Activated CD8-positive, alpha-beta memory T cell treated with anti-CD3 and anti-CD28 coated beads for 36 hours (primary cell): ENCODE measurements around the gene PPP1R9A. TPM values are rescaled to one million over a fixed set of nuclear protein-coding genes. Genes with fewer than 3 reads are reported as not detected.

Experiments used
- CTCF ChIA-PET: fragments of 350-600 bp; sonication (Branson Sonifier 250); formaldehyde crosslinking; loops from one replicate; lab custom pipeline; 2021; ENCODE audit warnings: antibody characterized with exemption; lab: Charles Lee
- POLR2A ChIA-PET: fragments of 350-600 bp; sonication (Branson Sonifier 250); formaldehyde crosslinking; loops from one replicate; lab custom pipeline; 2021; ENCODE audit warnings: antibody characterized with exemption; lab: Charles Lee
- total RNA-seq, 2 experiments: library from RNA; stranded (reverse); gene quantifications; one replicate each; pipeline ENCODE4 v1.2.3, GENCODE V29; 2021

The PPP1R9A gene
- total RNA-seq, 2 experiments from 2014 or later, result 0.08 to 0.15 TPM

- CTCF ChIA-PET, result no interaction called here
These were observed 232.5 kb downstream of the PPP1R9A start for GRCh38 chr7:95139922-95140321.

GRCh38 chr7:95141755-95142154 lies 234.4 kb downstream of the PPP1R9A start:
- ChIA-PET POLR2A (no interaction called here), CTCF (no interaction called here)

More at GRCh38 chr7:95139922-95140321, 232.5 kb downstream of the PPP1R9A start:
- POLR2A ChIA-PET, result no interaction called here

GRCh38 chr7:95144256-95144655 lies 236.9 kb downstream of the PPP1R9A start:
- CTCF ChIA-PET, result no interaction called here
- POLR2A ChIA-PET, result no interaction called here

GRCh38 chr7:95155965-95156364 lies 248.6 kb downstream of the PPP1R9A start:
- CTCF ChIA-PET, result no interaction called here
- POLR2A ChIA-PET, result no interaction called here

GRCh38 chr7:95157381-95157780 lies 250.0 kb downstream of the PPP1R9A start:
- ChIA-PET POLR2A (no interaction called here), CTCF (interaction anchor here (0.6 kb wide), 1 partner anchor 20 kb away, joined by 4 read pairs; no protein-coding TSS in a partner anchor)

- POLR2A ChIA-PET, result no interaction called here
- CTCF ChIA-PET, result no interaction called here
These were observed 262.3 kb downstream of the PPP1R9A start for GRCh38 chr7:95169678-95170077.

- ChIA-PET CTCF (no interaction called here), POLR2A (no interaction called here)
These were observed 265.0 kb downstream of the PPP1R9A start for GRCh38 chr7:95172420-95172819.

- ChIA-PET CTCF (no interaction called here), POLR2A (no interaction called here)
These were observed 283.1 kb downstream of the PPP1R9A start for GRCh38 chr7:95190515-95190914.

- ChIA-PET CTCF (no interaction called here), POLR2A (no interaction called here)
These were observed 284.4 kb downstream of the PPP1R9A start for GRCh38 chr7:95191795-95192194.

GRCh38 chr7:95198863-95199262 lies 291.5 kb downstream of the PPP1R9A start:
- CTCF ChIA-PET, result no interaction called here
- POLR2A ChIA-PET, result no interaction called here

- ChIA-PET POLR2A (no interaction called here), CTCF (interaction anchor here (0.6 kb wide), 1 partner anchor 313 kb away, joined by 3 read pairs; no protein-coding TSS in a partner anchor)
These were observed 292.6 kb downstream of the PPP1R9A start for GRCh38 chr7:95199779-95200558.

- POLR2A ChIA-PET, result no interaction called here
These were observed 293.3 kb downstream of the PPP1R9A start for GRCh38 chr7:95200741-95201140.

GRCh38 chr7:95201727-95202126 lies 294.3 kb downstream of the PPP1R9A start:
- CTCF ChIA-PET, result no interaction called here
- POLR2A ChIA-PET, result no interaction called here

More at GRCh38 chr7:95200741-95201140, 293.3 kb downstream of the PPP1R9A start:
- CTCF ChIA-PET, result no interaction called here

GRCh38 chr7:95204618-95205017 lies 297.2 kb downstream of the PPP1R9A start:
- CTCF ChIA-PET, result no interaction called here
- POLR2A ChIA-PET, result no interaction called here

- POLR2A ChIA-PET, result no interaction called here
- CTCF ChIA-PET, result no interaction called here
These were observed 298.4 kb downstream of the PPP1R9A start for GRCh38 chr7:95205665-95206225.

- ChIA-PET CTCF (no interaction called here), POLR2A (no interaction called here)
These were observed 301.9 kb downstream of the PPP1R9A start for GRCh38 chr7:95209276-95209675.

- ChIA-PET CTCF (no interaction called here), POLR2A (no interaction called here)
These were observed 302.4 kb downstream of the PPP1R9A start for GRCh38 chr7:95209788-95210187.

GRCh38 chr7:95213148-95213547 lies 305.8 kb downstream of the PPP1R9A start:
- ChIA-PET POLR2A (no interaction called here), CTCF (interaction anchor here (0.6 kb wide), 1 partner anchor 1665 kb away, joined by 3 read pairs; no protein-coding TSS in a partner anchor)

GRCh38 chr7:95213809-95214492 lies 306.6 kb downstream of the PPP1R9A start:
- CTCF ChIA-PET, result no interaction called here
- POLR2A ChIA-PET, result no interaction called here

GRCh38 chr7:95219721-95220120 lies 312.3 kb downstream of the PPP1R9A start:
- POLR2A ChIA-PET, result no interaction called here
- CTCF ChIA-PET, result no interaction called here
